HG02678 (cell line): ENCODE measurements around the gene ZDHHC5.

ENCODE experiments used
- ATAC-seq: cut with Tn5 transposase; IDR thresholded peaks from one replicate; pipeline ENCODE4 v1.9.1; 2021; ENCODE audit warnings: mild to moderate bottlenecking, moderate library complexity; ENCODE audit not compliant: unreplicated experiment

ZDHHC5 gene

GRCh38 chr11:57727185-57727584, 59.3 kb downstream of the ZDHHC5 start:
- ATAC-seq = no peak

- no peak for ATAC-seq
Measured at GRCh38 chr11:57728829-57729228, 60.9 kb downstream of the ZDHHC5 start.

GRCh38 chr11:57729479-57729878, 61.6 kb downstream of the ZDHHC5 start:
- no peak for ATAC-seq

GRCh38 chr11:57732661-57733060, 64.7 kb downstream of the ZDHHC5 start:
- ATAC-seq = no peak

GRCh38 chr11:57735619-57736298, 67.8 kb downstream of the ZDHHC5 start:
- no peak for ATAC-seq

GRCh38 chr11:57741132-57742086, 73.5 kb downstream of the ZDHHC5 start, which contains the start of gene SELENOH:
Gene SELENOH, plus strand, starts transcription at chr11:57741491. Its CDS starts 105 bp downstream, at chr11:57741596.
- peak; percentile 90 for ATAC-seq

GRCh38 chr11:57742087-57742452, 74.2 kb downstream of the ZDHHC5 start:
- ATAC-seq = no peak

- no peak for ATAC-seq
Measured at GRCh38 chr11:57744357-57744756, 76.4 kb downstream of the ZDHHC5 start.

GRCh38 chr11:57745206-57745605, 77.3 kb downstream of the ZDHHC5 start:
- no peak for ATAC-seq

- no peak for ATAC-seq
Measured at GRCh38 chr11:57746920-57747319, 79.0 kb downstream of the ZDHHC5 start.
